Measurements from ENCODE around the gene EPHB6.

Gene EPHB6

GRCh38 chr7:142827951-142828500 lies 26.9 kb upstream of the EPHB6 start:
- in situ Hi-C loops (cut with MboI; ENCODE audit: low pct_unique_long_range_greater_than_20kb, low sequenced_read_pairs): no loop called here
- no peak for DNase-seq

- DNase-seq: no peak
- in situ Hi-C loops (cut with MboI; ENCODE audit: low pct_unique_long_range_greater_than_20kb, low sequenced_read_pairs): no loop called here
Observed at GRCh38 chr7:142832417-142832816, 22.5 kb upstream of the EPHB6 start.

GRCh38 chr7:142833174-142834048 lies 21.5 kb upstream of the EPHB6 start:
- in situ Hi-C loops (cut with MboI; ENCODE audit: low pct_unique_long_range_greater_than_20kb, low sequenced_read_pairs): no loop called here
- no peak for DNase-seq

GRCh38 chr7:142835487-142835886 lies 19.4 kb upstream of the EPHB6 start:
- DNase-seq: no peak

GRCh38 chr7:142836426-142836825 lies 18.4 kb upstream of the EPHB6 start:
- in situ Hi-C loops (cut with MboI; ENCODE audit: low pct_unique_long_range_greater_than_20kb, low sequenced_read_pairs): no loop called here

More at GRCh38 chr7:142835487-142835886, 19.4 kb upstream of the EPHB6 start:
- in situ Hi-C loops (cut with MboI; ENCODE audit: low pct_unique_long_range_greater_than_20kb, low sequenced_read_pairs): no loop called here

GRCh38 chr7:142838461-142839213 lies 16.2 kb upstream of the EPHB6 start:
- DNase-seq: no peak
- in situ Hi-C loops (cut with MboI; ENCODE audit: low pct_unique_long_range_greater_than_20kb, low sequenced_read_pairs): no loop called here

More at GRCh38 chr7:142836426-142836825, 18.4 kb upstream of the EPHB6 start:
- DNase-seq: no peak

- in situ Hi-C loops (cut with MboI; ENCODE audit: low pct_unique_long_range_greater_than_20kb, low sequenced_read_pairs): no loop called here
Observed at GRCh38 chr7:142842251-142842766, 12.6 kb upstream of the EPHB6 start.

GRCh38 chr7:142847353-142847752 lies 7.5 kb upstream of the EPHB6 start:
- DNase-seq: no peak

More at GRCh38 chr7:142842251-142842766, 12.6 kb upstream of the EPHB6 start:
- DNase-seq: no peak

GRCh38 chr7:142851269-142851668 lies 3.6 kb upstream of the EPHB6 start:
- in situ Hi-C loops (cut with MboI; ENCODE audit: low pct_unique_long_range_greater_than_20kb, low sequenced_read_pairs): loop anchor here (25.0 kb wide), 1 partner anchor 361 kb away; the partner anchor contains the start of gene TAS2R40
- DNase-seq: no peak

More at GRCh38 chr7:142847353-142847752, 7.5 kb upstream of the EPHB6 start:
- in situ Hi-C loops (cut with MboI; ENCODE audit: low pct_unique_long_range_greater_than_20kb, low sequenced_read_pairs): no loop called here

- in situ Hi-C loops (cut with MboI; ENCODE audit: low pct_unique_long_range_greater_than_20kb, low sequenced_read_pairs): loop anchor here (25.0 kb wide), 1 partner anchor 360 kb away; the partner anchor contains the start of gene TAS2R40
- DNase-seq: no peak
Observed at GRCh38 chr7:142851919-142852318, 3.0 kb upstream of the EPHB6 start.

GRCh38 chr7:142853739-142854371 lies 1.0 kb upstream of the EPHB6 start:
- DNase-seq: peak; percentile 93
- in situ Hi-C loops (cut with MboI; ENCODE audit: low pct_unique_long_range_greater_than_20kb, low sequenced_read_pairs): loop anchor here (25.0 kb wide), 1 partner anchor 358 kb away; the partner anchor contains the start of gene TAS2R40

- in situ Hi-C loops (cut with MboI; ENCODE audit: low pct_unique_long_range_greater_than_20kb, low sequenced_read_pairs): loop anchor here (25.0 kb wide), 1 partner anchor 357 kb away; the partner anchor contains the start of gene TAS2R40
- peak; percentile 21 for DNase-seq
Observed at GRCh38 chr7:142855114-142855743, 353 bp downstream of the EPHB6 start.

- in situ Hi-C loops (cut with MboI; ENCODE audit: low pct_unique_long_range_greater_than_20kb, low sequenced_read_pairs): loop anchor here (25.0 kb wide), 1 partner anchor 356 kb away; the partner anchor contains the start of gene TAS2R40
Observed at GRCh38 chr7:142855756-142856564, 1.1 kb downstream of the EPHB6 start.

GRCh38 chr7:142856565-142857245 lies 1.8 kb downstream of the EPHB6 start:
- no peak for DNase-seq
- in situ Hi-C loops (cut with MboI; ENCODE audit: low pct_unique_long_range_greater_than_20kb, low sequenced_read_pairs): loop anchor here (25.0 kb wide), 1 partner anchor 356 kb away; the partner anchor contains the start of gene TAS2R40

More at GRCh38 chr7:142855756-142856564, 1.1 kb downstream of the EPHB6 start:
- DNase-seq: no peak

GRCh38 chr7:142857625-142858024 lies 2.7 kb downstream of the EPHB6 start:
- no peak for DNase-seq
- in situ Hi-C loops (cut with MboI; ENCODE audit: low pct_unique_long_range_greater_than_20kb, low sequenced_read_pairs): loop anchor here (25.0 kb wide), 1 partner anchor 355 kb away; the partner anchor contains the start of gene TAS2R40

- no peak for DNase-seq
- in situ Hi-C loops (cut with MboI; ENCODE audit: low pct_unique_long_range_greater_than_20kb, low sequenced_read_pairs): loop anchor here (25.0 kb wide), 1 partner anchor 353 kb away; the partner anchor contains the start of gene TAS2R40
Observed at GRCh38 chr7:142859411-142859810, 4.5 kb downstream of the EPHB6 start.

- no peak for DNase-seq
- in situ Hi-C loops (cut with MboI; ENCODE audit: low pct_unique_long_range_greater_than_20kb, low sequenced_read_pairs): loop anchor here (25.0 kb wide), 1 partner anchor 352 kb away; the partner anchor contains the start of gene TAS2R40
Observed at GRCh38 chr7:142859829-142860228, 5.0 kb downstream of the EPHB6 start.

Data from KBM-7 (cell line).